Measurements from ENCODE around the gene ACTR5.

- TF ChIP-seq, protein P1, sequence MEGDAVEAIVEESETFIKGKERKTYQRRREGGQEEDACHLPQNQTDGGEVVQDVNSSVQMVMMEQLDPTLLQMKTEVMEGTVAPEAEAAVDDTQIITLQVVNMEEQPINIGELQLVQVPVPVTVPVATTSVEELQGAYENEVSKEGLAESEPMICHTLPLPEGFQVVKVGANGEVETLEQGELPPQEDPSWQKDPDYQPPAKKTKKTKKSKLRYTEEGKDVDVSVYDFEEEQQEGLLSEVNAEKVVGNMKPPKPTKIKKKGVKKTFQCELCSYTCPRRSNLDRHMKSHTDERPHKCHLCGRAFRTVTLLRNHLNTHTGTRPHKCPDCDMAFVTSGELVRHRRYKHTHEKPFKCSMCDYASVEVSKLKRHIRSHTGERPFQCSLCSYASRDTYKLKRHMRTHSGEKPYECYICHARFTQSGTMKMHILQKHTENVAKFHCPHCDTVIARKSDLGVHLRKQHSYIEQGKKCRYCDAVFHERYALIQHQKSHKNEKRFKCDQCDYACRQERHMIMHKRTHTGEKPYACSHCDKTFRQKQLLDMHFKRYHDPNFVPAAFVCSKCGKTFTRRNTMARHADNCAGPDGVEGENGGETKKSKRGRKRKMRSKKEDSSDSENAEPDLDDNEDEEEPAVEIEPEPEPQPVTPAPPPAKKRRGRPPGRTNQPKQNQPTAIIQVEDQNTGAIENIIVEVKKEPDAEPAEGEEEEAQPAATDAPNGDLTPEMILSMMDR (IDR thresholded peaks at IDR 0.05; ENCODE audit: borderline replicate concordance, extremely low read depth, low read length, poor library complexity, severe bottlenecking): no peak
- TF ChIP-seq EZH2 (IDR thresholded peaks at IDR 0.05; ENCODE audit: borderline replicate concordance, low read depth, low read length, severe bottlenecking): no peak
Observed at GRCh38 chr20:38723848-38724625, 24.2 kb upstream of the ACTR5 start, which contains the start of gene SLC32A1.
